GM06990 (cell line): Measurements from ENCODE around the gene RAB11FIP3.
A peak's percentile ranks its signal among the peaks of the same experiment; 100 is the strongest.

Source experiments
- DNase-seq: peaks from one replicate; pipeline ENCODE4 v3.0.0-alpha.2; 2011; ENCODE audit not compliant: insufficient read length; ENCODE audit errors: extremely low read depth
- H3K27me3 ChIP-seq: replicated peaks from 2 replicates; pipeline ENCODE4 v1.6.0; 2011; ENCODE audit warnings: low read length; ENCODE audit not compliant: control insufficient read depth, insufficient read depth
- H3K36me3 ChIP-seq: 2 replicates; pipeline ENCODE4 v1.5.1; 2011; ENCODE audit warnings: low read length; ENCODE audit not compliant: control insufficient read depth, insufficient read depth
- H3K4me3 ChIP-seq: replicated peaks from 2 replicates; pipeline ENCODE4 v1.5.1; 2011; ENCODE audit warnings: low read depth, mild to moderate bottlenecking, control low read depth, low read length
- TF ChIP-seq, protein P1 (sequence below): IDR thresholded peaks from 2 replicates; pipeline ENCODE4 v1.5.1; 2011; ENCODE audit warnings: low read length, control low read depth, mild to moderate bottlenecking, inconsistent platforms; ENCODE audit not compliant: insufficient read depth, poor library complexity, severe bottlenecking

RAB11FIP3 gene

DNA sequence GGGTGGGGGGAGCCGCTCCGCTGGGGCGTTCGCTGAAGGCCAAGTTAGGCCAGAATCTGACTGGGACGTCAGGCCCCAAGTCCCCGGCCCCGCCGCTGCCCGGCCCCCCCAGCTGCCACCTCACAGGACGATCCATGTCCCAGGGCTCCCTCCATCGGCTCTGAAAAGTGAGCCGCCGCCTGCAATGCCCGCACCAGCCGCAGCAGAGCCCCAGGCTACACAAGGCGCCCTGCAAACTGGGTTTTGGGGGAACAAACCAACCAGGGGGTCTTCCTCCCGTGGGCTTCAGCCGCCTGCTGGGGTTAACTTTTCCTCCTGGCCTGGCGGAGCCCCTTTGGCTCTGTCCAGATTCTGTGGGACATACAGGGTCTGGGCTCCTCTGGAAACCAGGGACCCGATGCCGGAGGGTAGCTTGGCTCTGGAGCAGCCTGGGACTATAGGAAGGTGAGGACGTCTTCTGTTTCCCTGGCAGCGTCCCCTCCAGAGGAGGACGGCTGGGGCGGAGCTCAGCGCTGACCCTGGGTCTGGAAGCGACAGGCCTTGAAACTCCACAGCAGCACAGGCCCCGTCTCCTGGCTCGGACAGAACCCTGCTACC is 27.6 kb upstream of the RAB11FIP3 start:
- Histone ChIP-seq H3K4me3 (no peak overlapping the region), H3K36me3 (no peaks in the 10 kb centered on the region; the same call in none of the 2 replicates), H3K27me3 (no peaks in the 10 kb centered on the region)
- TF ChIP-seq, protein P1, sequence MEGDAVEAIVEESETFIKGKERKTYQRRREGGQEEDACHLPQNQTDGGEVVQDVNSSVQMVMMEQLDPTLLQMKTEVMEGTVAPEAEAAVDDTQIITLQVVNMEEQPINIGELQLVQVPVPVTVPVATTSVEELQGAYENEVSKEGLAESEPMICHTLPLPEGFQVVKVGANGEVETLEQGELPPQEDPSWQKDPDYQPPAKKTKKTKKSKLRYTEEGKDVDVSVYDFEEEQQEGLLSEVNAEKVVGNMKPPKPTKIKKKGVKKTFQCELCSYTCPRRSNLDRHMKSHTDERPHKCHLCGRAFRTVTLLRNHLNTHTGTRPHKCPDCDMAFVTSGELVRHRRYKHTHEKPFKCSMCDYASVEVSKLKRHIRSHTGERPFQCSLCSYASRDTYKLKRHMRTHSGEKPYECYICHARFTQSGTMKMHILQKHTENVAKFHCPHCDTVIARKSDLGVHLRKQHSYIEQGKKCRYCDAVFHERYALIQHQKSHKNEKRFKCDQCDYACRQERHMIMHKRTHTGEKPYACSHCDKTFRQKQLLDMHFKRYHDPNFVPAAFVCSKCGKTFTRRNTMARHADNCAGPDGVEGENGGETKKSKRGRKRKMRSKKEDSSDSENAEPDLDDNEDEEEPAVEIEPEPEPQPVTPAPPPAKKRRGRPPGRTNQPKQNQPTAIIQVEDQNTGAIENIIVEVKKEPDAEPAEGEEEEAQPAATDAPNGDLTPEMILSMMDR, result peak; percentile 24
- peak; percentile 68 for DNase-seq

DNA sequence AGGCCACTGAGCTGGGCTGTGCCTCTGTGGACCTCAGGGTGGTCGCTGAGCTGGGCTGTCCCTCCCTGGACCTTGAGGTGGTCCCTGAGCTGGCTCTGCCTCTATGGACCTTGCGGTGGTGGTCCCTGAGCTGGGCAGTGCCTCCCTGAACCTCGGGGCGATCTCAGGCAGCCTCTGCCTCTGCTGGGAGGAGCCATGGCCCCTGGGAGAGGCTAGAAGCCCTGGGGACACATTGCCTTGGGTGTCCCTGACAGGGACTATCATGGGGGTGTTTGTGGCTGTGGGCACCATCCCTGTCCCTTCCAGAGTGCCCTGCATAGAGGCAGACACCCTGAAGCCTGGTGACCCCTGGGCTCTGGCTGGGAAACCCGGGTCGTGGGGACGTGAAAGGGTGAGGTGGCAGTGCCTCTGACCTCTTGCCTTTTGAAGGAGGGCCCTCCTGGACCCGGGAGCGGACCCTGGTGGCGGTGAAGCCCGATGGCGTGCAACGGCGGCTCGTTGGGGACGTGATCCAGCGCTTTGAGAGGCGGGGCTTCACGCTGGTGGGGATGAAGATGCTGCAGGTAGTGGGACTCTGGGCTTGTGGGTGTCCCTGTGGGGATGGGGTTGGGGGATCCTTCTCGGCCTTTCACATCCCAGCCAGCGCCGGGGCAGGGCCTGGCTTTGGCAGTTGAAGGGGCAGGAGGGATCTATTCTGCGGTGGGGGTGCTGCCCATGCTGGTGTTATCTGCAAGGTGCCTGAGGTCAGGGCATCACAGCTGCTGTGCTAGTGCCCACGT is 26.7 kb upstream of the RAB11FIP3 start:
- no peak for DNase-seq
- Histone ChIP-seq H3K27me3 (no peaks in the 10 kb centered on the region), H3K4me3 (no peak overlapping the region), H3K36me3 (no peaks in the 10 kb centered on the region; the same call in none of the 2 replicates)
- TF ChIP-seq, protein P1, result no peak

DNA sequence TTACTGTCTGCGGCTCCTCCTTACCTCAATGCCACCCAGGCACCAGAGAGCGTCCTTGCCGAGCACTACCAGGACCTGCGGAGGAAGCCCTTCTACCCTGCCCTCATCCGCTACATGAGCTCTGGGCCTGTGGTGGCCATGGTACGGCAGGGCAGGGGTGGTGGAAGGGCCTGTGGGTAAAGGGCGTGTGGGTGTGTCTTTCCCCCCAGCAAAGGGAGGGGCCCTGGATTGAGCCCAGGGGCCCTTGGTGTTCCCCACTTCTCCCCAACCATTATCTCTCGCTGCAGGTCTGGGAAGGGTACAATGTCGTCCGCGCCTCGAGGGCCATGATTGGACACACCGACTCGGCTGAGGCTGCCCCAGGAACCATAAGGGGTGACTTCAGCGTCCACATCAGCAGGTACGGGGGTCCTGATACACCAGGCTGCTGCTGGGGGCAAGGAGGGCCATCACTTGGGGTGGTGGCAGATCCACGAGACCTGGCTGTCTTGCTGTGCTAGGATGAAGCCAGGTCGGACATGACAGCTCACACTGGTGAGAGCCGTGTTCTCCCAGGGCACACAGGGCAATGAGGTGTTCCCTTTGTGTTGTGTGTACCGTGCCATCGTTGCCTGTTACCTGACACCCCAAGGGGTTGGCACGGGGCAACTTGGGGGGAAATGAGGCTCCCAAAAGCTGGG is 26.0 kb upstream of the RAB11FIP3 start:
- no peaks in the 10 kb centered on the region for H3K27me3 ChIP-seq
- TF ChIP-seq, protein P1, result no peak
- no peak for DNase-seq
- no peak overlapping the region for H3K4me3 ChIP-seq
- no peaks in the 10 kb centered on the region; the same call in none of the 2 replicates for H3K36me3 ChIP-seq

- TF ChIP-seq, protein P1, result no peak
- H3K36me3 ChIP-seq, result no peaks in the 10 kb centered on the region; the same call in none of the 2 replicates
- no peaks in the 10 kb centered on the region for H3K27me3 ChIP-seq
- no peak for DNase-seq
- peak overlapping the region; percentile 93 for H3K4me3 ChIP-seq
Observed at GRCh38 chr16:400061-400591, 25.3 kb upstream of the RAB11FIP3 start.

DNA sequence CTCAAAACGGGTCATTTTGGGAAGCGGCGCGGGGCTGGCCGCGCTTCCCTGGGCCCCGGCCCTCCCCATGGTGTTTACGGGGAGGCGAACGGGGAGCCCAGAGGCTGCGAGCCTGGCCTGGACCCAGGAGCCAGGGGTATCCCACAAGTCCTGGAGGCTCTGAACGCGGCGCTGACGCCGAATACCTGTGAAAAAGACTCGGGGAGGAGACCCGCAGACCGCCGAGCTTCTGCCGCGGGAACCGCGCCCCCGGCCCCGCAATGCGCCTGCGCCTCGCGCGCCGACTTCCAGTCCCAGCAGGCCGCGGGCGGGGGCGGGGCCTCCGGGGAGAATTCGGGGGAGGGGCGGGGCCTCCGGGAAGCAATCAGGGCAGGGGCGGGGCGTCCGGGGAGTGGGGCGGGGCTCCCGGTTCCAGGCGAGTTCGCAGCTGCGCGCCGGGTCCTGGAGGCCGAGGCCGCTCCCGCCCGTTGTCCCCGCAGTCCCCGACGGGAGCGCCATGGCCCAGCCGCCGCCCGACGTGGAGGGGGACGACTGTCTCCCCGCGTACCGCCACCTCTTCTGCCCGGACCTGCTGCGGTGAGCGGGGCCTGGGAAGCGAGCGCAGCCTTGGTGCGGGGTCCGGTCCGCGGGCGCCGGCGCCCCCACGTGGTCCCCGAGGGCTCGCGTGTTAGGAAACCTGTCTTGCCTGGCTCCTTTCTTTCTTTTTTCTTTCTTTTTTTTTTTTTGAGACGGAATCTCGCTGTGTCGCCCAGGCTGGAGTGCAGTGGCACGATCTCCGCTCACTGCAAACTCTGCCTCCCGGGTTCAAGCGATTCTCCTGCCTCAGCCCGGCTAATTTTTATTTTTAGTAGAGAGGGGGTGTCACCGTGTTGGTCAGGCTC is 23.7 kb upstream of the RAB11FIP3 start, which contains the start of gene DECR2:
Gene DECR2 (plus strand): TSS at position 418 of the 881 bp plus-strand sequence. CDS start 79 bp downstream, at position 497.
- peak; percentile 93 for DNase-seq
- no peaks in the 10 kb centered on the region for H3K27me3 ChIP-seq
- TF ChIP-seq, protein P1, result peak; percentile 58
- no peaks in the 10 kb centered on the region; the same call in none of the 2 replicates for H3K36me3 ChIP-seq
- H3K4me3 ChIP-seq, result peak within 1 kb of the TSS; percentile 93
